Activated CD4-positive, alpha-beta T cell treated with anti-CD3 and anti-CD28 coated beads for 36 hours (primary cell): ENCODE data around the gene H6PD. TPM values are rescaled to one million over a fixed set of nuclear protein-coding genes. Genes with fewer than 3 reads are reported as not detected.

Source experiments
- ATAC-seq: fragments of 200-7000 bp; cut with Tn5 transposase; one replicate; pipeline ENCODE4 v1.10.0; 2021; ENCODE audit warnings: mild to moderate bottlenecking, moderate library complexity
- CTCF ChIA-PET: fragments of 350-600 bp; sonication (Branson Sonifier 250); formaldehyde crosslinking; loops from one replicate; lab custom pipeline; 2021; ENCODE audit warnings: antibody characterized with exemption; lab: Charles Lee
- POLR2A ChIA-PET: fragments of 350-600 bp; sonication (Branson Sonifier 250); formaldehyde crosslinking; loops from one replicate; lab custom pipeline; 2021; ENCODE audit warnings: antibody characterized with exemption, inconsistent platforms; lab: Charles Lee
- DNase-seq: peaks from one replicate; pipeline ENCODE4 v3.0.0-alpha.2; 2020
- H3K27ac Mint-ChIP-seq: one replicate; pipeline ENCODE4 v1.8.0; 2021; ENCODE audit warnings: mixed read lengths
- H3K27me3 Mint-ChIP-seq: one replicate; pipeline ENCODE4 v1.8.0; 2021; ENCODE audit warnings: mixed read lengths
- H3K36me3 Mint-ChIP-seq: one replicate; pipeline ENCODE4 v1.8.0; 2021; ENCODE audit warnings: low read depth, mixed read lengths
- H3K4me1 Mint-ChIP-seq: one replicate; pipeline ENCODE4 v1.8.0; 2021; ENCODE audit warnings: mixed read lengths
- H3K4me3 Mint-ChIP-seq: one replicate; pipeline ENCODE4 v1.8.0; 2021; ENCODE audit warnings: mild to moderate bottlenecking, moderate library complexity, mixed read lengths
- H3K9me3 Mint-ChIP-seq: one replicate; pipeline ENCODE4 v1.8.0; 2021; ENCODE audit warnings: low read depth, mixed read lengths
- intact Hi-C, 2 experiments: fragments of 100-400 bp; cut with DNase I in 1 of 2; cut with micrococcal nuclease in 1 of 2; formaldehyde crosslinking; loops; one replicate each; pipeline versions ENCODE4 v1.14.2 to v1.15.1; 2022 to 2024; cut with DNase I, micrococcal nuclease
- total RNA-seq, 2 experiments: library from RNA; stranded (reverse); gene quantifications; one replicate each; pipeline ENCODE4 v1.2.3, GENCODE V29; 2021

The H6PD gene
- total RNA-seq, 2 experiments from 2014 or later = 8.8 to 9.6 TPM

- DNase-seq (no peak), ATAC-seq (no peak)
- no peak overlapping the region for H3K27ac Mint-ChIP-seq
- H3K4me1 Mint-ChIP-seq = peaks cover 15% of the 10 kb centered on the region
- H3K4me3 Mint-ChIP-seq = no peak overlapping the region
- peaks cover 48% of the 10 kb centered on the region for H3K27me3 Mint-ChIP-seq
- intact Hi-C loops = no loop called here
- ChIA-PET CTCF (no interaction called here), POLR2A (interaction anchor here (0.6 kb wide), 1 partner anchor 48 kb away, joined by 4 read pairs; no protein-coding TSS in a partner anchor)
- H3K36me3 Mint-ChIP-seq = no peaks in the 10 kb centered on the region
- H3K9me3 Mint-ChIP-seq = no peaks in the 10 kb centered on the region
Observed at GRCh38 chr1:9207715-9208114, 26.9 kb upstream of the H6PD start.

- H3K27ac Mint-ChIP-seq = no peak overlapping the region
- H3K27me3 Mint-ChIP-seq = peaks cover 22% of the 10 kb centered on the region
- no peaks in the 10 kb centered on the region for H3K36me3 Mint-ChIP-seq
- intact Hi-C loops = no loop called here
- CTCF ChIA-PET = no interaction called here
- no peaks in the 10 kb centered on the region for H3K9me3 Mint-ChIP-seq
- ATAC-seq (no peak), DNase-seq (no peak)
- POLR2A ChIA-PET = interaction anchor here (0.5 kb wide), 1 partner anchor 25 kb away, joined by 3 read pairs; no protein-coding TSS in a partner anchor
- no peak overlapping the region for H3K4me3 Mint-ChIP-seq
- H3K4me1 Mint-ChIP-seq = peaks cover 4% of the 10 kb centered on the region
Observed at GRCh38 chr1:9211291-9211811, 23.2 kb upstream of the H6PD start.

GRCh38 chr1:9212735-9213134 lies 21.8 kb upstream of the H6PD start:
- Mint-ChIP-seq H3K4me3 (no peak overlapping the region), H3K4me1 (no peaks in the 10 kb centered on the region), H3K9me3 (no peaks in the 10 kb centered on the region), H3K27ac (no peak overlapping the region), H3K36me3 (no peaks in the 10 kb centered on the region), H3K27me3 (peaks cover 13% of the 10 kb centered on the region)
- ChIA-PET CTCF (interaction anchor here (0.7 to 1.3 kb wide), 3 partner anchors 9 to 71 kb away, joined by 3 to 4 read pairs (median 4); no protein-coding TSS in a partner anchor), POLR2A (no interaction called here)
- ATAC-seq = no peak
- no peak for DNase-seq
- intact Hi-C loops = no loop called here

DNA sequence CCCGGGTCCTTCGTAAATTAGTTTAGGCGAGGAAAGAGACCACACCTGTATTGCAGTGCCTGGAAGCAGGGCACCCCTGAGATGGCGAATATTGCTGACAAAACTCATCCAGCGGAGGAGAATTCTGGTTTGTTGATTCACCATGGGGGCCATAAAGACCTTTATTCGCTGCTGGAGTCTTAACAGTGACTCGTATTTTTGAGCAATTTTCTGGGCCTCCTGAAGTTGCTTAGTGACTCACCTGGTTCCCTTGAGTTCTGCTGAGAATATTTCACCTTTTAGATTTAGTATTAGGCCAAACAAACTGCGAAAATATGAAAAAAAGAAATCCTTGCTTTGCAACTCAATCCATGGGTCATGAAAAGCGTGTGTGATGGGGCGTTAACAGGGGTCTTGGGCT lies 20.6 kb upstream of the H6PD start:
- Mint-ChIP-seq H3K27me3 (peaks cover 11% of the 10 kb centered on the region), H3K36me3 (no peaks in the 10 kb centered on the region), H3K4me3 (no peak overlapping the region), H3K27ac (no peak overlapping the region), H3K4me1 (no peaks in the 10 kb centered on the region), H3K9me3 (no peaks in the 10 kb centered on the region)
- intact Hi-C loops = no loop called here
- ChIA-PET CTCF (interaction anchor here (0.6 to 1.3 kb wide), 3 partner anchors 10 to 72 kb away, joined by 3 to 4 read pairs (median 4); no protein-coding TSS in a partner anchor), POLR2A (no interaction called here)
- ATAC-seq = no peak
- no peak for DNase-seq

GRCh38 chr1:9218917-9219316 lies 15.7 kb upstream of the H6PD start:
- Mint-ChIP-seq H3K4me3 (no peak overlapping the region), H3K36me3 (no peaks in the 10 kb centered on the region), H3K27ac (no peak overlapping the region), H3K27me3 (peaks cover 2% of the 10 kb centered on the region), H3K4me1 (no peaks in the 10 kb centered on the region), H3K9me3 (no peaks in the 10 kb centered on the region)
- CTCF ChIA-PET = interaction anchor here (1.2 kb wide), 1 partner anchor 18 kb away, joined by 3 read pairs; no protein-coding TSS in a partner anchor
- ATAC-seq (no peak), DNase-seq (no peak)
- POLR2A ChIA-PET = no interaction called here
- intact Hi-C loops = no loop called here

GRCh38 chr1:9222846-9223625 lies 11.5 kb upstream of the H6PD start:
- Mint-ChIP-seq H3K36me3 (no peaks in the 10 kb centered on the region), H3K9me3 (no peaks in the 10 kb centered on the region), H3K4me3 (no peak overlapping the region), H3K27ac (no peak overlapping the region), H3K4me1 (no peaks in the 10 kb centered on the region), H3K27me3 (peaks cover 3% of the 10 kb centered on the region)
- intact Hi-C loops = no loop called here
- ATAC-seq (no peak), DNase-seq (no peak)
- CTCF ChIA-PET = no interaction called here
- POLR2A ChIA-PET = no interaction called here

DNA sequence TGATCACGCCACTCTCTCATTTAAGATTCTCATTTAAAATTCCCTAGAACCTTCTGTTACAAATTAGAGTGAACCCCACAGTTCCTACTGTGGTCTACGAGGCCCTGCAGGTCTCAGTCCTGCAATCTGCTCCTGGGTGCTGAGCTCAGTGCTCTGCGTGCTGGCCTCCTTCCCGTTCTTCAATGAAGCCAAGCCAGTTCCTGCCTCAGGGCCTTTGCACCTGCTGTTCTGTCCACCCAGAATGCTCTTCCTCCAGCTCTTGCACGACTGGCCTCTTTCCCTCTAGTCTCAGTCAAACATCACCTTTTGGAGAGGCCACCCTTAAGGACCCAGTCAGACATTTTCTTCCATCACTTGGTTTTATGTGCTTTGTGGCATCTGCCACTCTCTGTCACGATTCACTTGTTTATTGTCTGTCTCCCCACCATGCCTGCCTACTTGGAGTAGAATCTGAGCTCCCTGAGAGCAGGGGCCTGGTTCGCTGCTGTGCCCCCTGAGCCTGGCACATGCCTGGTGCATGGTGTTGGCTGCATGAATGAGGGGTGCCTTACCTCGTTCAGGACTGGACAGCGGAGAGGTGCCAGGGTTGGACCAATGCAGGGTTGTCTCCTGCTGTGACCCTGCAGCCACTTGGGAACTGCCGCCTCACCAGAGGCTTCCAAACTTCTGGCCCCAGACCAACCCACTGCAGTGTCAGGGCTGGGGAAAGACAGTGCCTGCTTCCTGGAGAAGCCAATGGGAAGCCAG lies 9.7 kb upstream of the H6PD start:
- Mint-ChIP-seq H3K9me3 (no peaks in the 10 kb centered on the region), H3K4me3 (no peak overlapping the region), H3K36me3 (no peaks in the 10 kb centered on the region), H3K4me1 (peaks cover 3% of the 10 kb centered on the region), H3K27me3 (peaks cover 2% of the 10 kb centered on the region), H3K27ac (no peak overlapping the region)
- DNase-seq (no peak), ATAC-seq (no peak)
- intact Hi-C loops = no loop called here
- CTCF ChIA-PET = interaction anchor here (0.6 to 0.9 kb wide), 3 partner anchors 8 to 99 kb away, joined by 3 to 4 read pairs (median 3); no protein-coding TSS in a partner anchor
- POLR2A ChIA-PET = no interaction called here

DNA sequence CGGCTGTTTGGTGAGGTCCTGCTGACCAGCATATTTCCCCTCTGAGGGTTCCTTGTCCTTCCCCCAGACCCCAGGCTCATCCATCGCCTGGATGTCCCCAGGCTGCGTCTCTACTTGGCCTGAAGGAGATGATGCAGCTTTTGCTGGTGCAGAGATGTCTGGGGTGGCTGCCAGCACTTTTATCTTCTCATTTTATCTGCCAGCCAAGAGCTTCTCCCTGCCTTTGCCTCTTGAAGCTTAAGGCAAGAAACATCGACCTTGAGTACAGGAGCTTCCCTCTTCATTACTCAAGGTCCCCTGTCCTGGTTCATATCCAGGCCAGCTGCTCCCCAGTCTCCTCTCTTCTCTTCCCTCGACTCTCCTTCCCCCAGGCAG lies 9.2 kb upstream of the H6PD start:
- no peak for DNase-seq
- peaks cover 4% of the 10 kb centered on the region for H3K4me1 Mint-ChIP-seq
- ATAC-seq = no peak
- H3K27me3 Mint-ChIP-seq = peaks cover 2% of the 10 kb centered on the region
- H3K9me3 Mint-ChIP-seq = no peaks in the 10 kb centered on the region
- H3K27ac Mint-ChIP-seq = no peak overlapping the region
- ChIA-PET POLR2A (no interaction called here), CTCF (interaction anchor here (0.6 to 0.9 kb wide), 3 partner anchors 8 to 221 kb away, joined by 3 to 4 read pairs (median 4); no protein-coding TSS in a partner anchor)
- no peaks in the 10 kb centered on the region for H3K36me3 Mint-ChIP-seq
- intact Hi-C loops = no loop called here
- no peak overlapping the region for H3K4me3 Mint-ChIP-seq

DNA sequence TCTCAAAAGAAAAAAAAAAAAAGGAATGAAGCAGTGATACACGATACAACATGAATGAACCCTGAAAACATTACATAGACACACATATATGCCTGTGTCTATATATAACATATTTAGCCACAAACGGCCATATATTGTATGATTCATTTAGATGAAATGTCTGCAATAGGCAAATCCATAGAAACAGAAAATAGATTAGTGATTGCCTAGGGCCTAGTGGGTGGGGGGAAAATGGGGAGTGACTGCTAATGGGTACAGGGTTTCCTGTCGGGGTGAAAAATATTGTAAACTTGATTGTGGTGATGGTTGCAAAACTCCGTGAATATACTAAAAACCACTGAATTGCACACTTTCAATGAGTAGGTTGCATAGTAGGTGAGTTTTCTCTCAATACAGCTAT lies 6.0 kb upstream of the H6PD start:
- no peaks in the 10 kb centered on the region for H3K36me3 Mint-ChIP-seq
- H3K9me3 Mint-ChIP-seq = no peaks in the 10 kb centered on the region
- H3K27me3 Mint-ChIP-seq = peaks cover 2% of the 10 kb centered on the region
- intact Hi-C loops = no loop called here
- no peak overlapping the region for H3K4me3 Mint-ChIP-seq
- POLR2A ChIA-PET = no interaction called here
- peaks cover 12% of the 10 kb centered on the region for H3K4me1 Mint-ChIP-seq
- ATAC-seq = peak; percentile 61
- CTCF ChIA-PET = no interaction called here
- H3K27ac Mint-ChIP-seq = no peak overlapping the region
- DNase-seq = peak; percentile 35

DNA sequence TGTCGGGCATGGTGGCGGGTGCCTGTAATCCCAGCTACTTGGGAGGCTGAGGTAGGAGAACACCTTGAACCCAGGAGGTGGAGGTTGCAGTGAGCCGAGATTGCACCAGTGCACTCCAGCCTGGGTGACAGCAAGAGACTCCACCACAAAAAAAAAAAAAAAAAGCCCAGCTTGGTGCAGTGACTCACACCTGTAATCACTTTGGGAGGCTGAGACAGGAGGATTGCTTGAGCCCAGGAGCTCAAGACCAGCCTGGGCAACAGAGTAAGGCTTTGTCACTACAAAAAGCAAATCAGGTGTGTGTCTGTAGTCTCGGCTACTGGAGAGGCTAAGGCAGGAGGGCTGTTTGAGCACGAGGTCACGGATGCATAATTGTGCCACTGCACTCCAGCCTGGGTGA lies 5.0 kb upstream of the H6PD start:
- CTCF ChIA-PET = interaction anchor here (0.6 kb wide), 2 partner anchors 225 to 698 kb away, joined by 3 read pairs; no protein-coding TSS in a partner anchor
- ATAC-seq = no peak

GRCh38 chr1:9230869-9231533 lies 3.6 kb upstream of the H6PD start:
- peaks cover 20% of the 10 kb centered on the region for H3K4me1 Mint-ChIP-seq
- intact Hi-C loops = loop anchor here in 1 of 2 experiments (10.0 kb wide), 1 partner anchor 594 kb away; the partner anchor contains the start of gene CLSTN1
- DNase-seq = no peak
- H3K9me3 Mint-ChIP-seq = no peaks in the 10 kb centered on the region
- H3K27me3 Mint-ChIP-seq = peaks cover 2% of the 10 kb centered on the region
- ChIA-PET CTCF (interaction anchor here (0.6 to 1.1 kb wide), 2 partner anchors 29 to 490 kb away, joined by 3 read pairs; no protein-coding TSS in a partner anchor), POLR2A (no interaction called here)
- H3K4me3 Mint-ChIP-seq = no peak overlapping the region
- no peak for ATAC-seq
- H3K27ac Mint-ChIP-seq = no peak overlapping the region
- no peaks in the 10 kb centered on the region for H3K36me3 Mint-ChIP-seq

More for the DNA sequence above, 5.0 kb upstream of the H6PD start:
- Mint-ChIP-seq H3K4me1 (peaks cover 16% of the 10 kb centered on the region), H3K4me3 (no peak overlapping the region), H3K36me3 (no peaks in the 10 kb centered on the region), H3K9me3 (no peaks in the 10 kb centered on the region), H3K27ac (no peak overlapping the region), H3K27me3 (peaks cover 2% of the 10 kb centered on the region)
- intact Hi-C loops = no loop called here
- peak; percentile 20 for DNase-seq
- POLR2A ChIA-PET = interaction anchor here (0.6 kb wide), 1 partner anchor 37 kb away, joined by 4 read pairs; no protein-coding TSS in a partner anchor
